Lung microvascular endothelial cell (primary cell): ENCODE measurements around the gene SPINK14. TPM values are rescaled to one million over a fixed set of nuclear protein-coding genes. Genes with fewer than 3 reads are reported as not detected.

Source experiments
- DNase-seq, 2 donors: peaks; one replicate each; pipeline versions ENCODE4 v3.0.0 to v3.0.0-alpha.2; 2010; ENCODE audit warnings: low read depth in 2 of 2
- total RNA-seq: library from RNA; depleted of rRNA; stranded (reverse); fragments of >200 nt; gene quantifications from 2 replicates; pipeline ENCODE4 v1.2.1, GENCODE V29; 2014

The SPINK14 gene
- total RNA-seq: not detected in 2 replicates

- no peak for DNase-seq
Measured at GRCh38 chr5:148168246-148168645, at the start of gene SPINK14. SPINK14 (plus strand) TSS chr5:148168546; CDS start chr5:148169733, 1,187 bp downstream.

GRCh38 chr5:148120317-148120716, 48.0 kb upstream of the SPINK14 start:
- no peak for DNase-seq

- DNase-seq: peak; percentile 7 to 25
Measured at GRCh38 chr5:148125641-148126040, 42.7 kb upstream of the SPINK14 start.

GRCh38 chr5:148135091-148136048, 33.0 kb upstream of the SPINK14 start:
- no peak for DNase-seq

GRCh38 chr5:148140846-148141245, 27.5 kb upstream of the SPINK14 start:
- DNase-seq: no peak

- DNase-seq: no peak
Measured at GRCh38 chr5:148141645-148142044, 26.7 kb upstream of the SPINK14 start.

GRCh38 chr5:148145916-148146315, 22.4 kb upstream of the SPINK14 start:
- DNase-seq: peak; percentile 8 to 71

- DNase-seq: no peak
Measured at GRCh38 chr5:148146487-148146886, 21.9 kb upstream of the SPINK14 start.

GRCh38 chr5:148147415-148147814, 20.9 kb upstream of the SPINK14 start:
- no peak for DNase-seq

- DNase-seq: peak in 1 of 2 donors; percentile 36
Measured at GRCh38 chr5:148151872-148152271, 16.5 kb upstream of the SPINK14 start.

GRCh38 chr5:148152781-148153180, 15.6 kb upstream of the SPINK14 start:
- DNase-seq: no peak

GRCh38 chr5:148156609-148157008, 11.7 kb upstream of the SPINK14 start:
- no peak for DNase-seq

- DNase-seq: no peak
Measured at GRCh38 chr5:148162038-148162437, 6.3 kb upstream of the SPINK14 start.

GRCh38 chr5:148163345-148163744, 5.0 kb upstream of the SPINK14 start:
- no peak for DNase-seq

GRCh38 chr5:148166550-148167283, 1.6 kb upstream of the SPINK14 start:
- no peak for DNase-seq

GRCh38 chr5:148172377-148172776, 4.0 kb downstream of the SPINK14 start:
- no peak for DNase-seq

GRCh38 chr5:148176480-148176879, 8.1 kb downstream of the SPINK14 start:
- DNase-seq: no peak

GRCh38 chr5:148177207-148177606, 8.9 kb downstream of the SPINK14 start:
- no peak for DNase-seq

GRCh38 chr5:148179234-148179824, 11.0 kb downstream of the SPINK14 start:
- peak; percentile 77 to 84 for DNase-seq

- DNase-seq: peak; percentile 8 to 85
Measured at GRCh38 chr5:148186248-148187003, 18.1 kb downstream of the SPINK14 start.

GRCh38 chr5:148191010-148191409, 22.7 kb downstream of the SPINK14 start:
- DNase-seq: no peak
